Effector memory CD4-positive, alpha-beta T cell (primary cell): ENCODE measurements around the gene ZFYVE26.

Source experiments
- DNase-seq, 3 donors: peaks; one replicate each; pipeline ENCODE4 v3.0.0-alpha.2; 2020
- H3K27ac ChIP-seq: 2 replicates; pipeline ENCODE4 v1.7.0; 2013; ENCODE audit warnings: mild to moderate bottlenecking, low read length, moderate library complexity; ENCODE audit not compliant: insufficient read depth, poor library complexity, severe bottlenecking
- H3K27me3 ChIP-seq: replicated peaks from 2 replicates; pipeline ENCODE4 v1.7.0; 2013; ENCODE audit warnings: mild to moderate bottlenecking, low read length; ENCODE audit not compliant: insufficient read depth, control insufficient read depth, poor library complexity, severe bottlenecking
- H3K36me3 ChIP-seq: 2 replicates; pipeline ENCODE4 v1.7.0; 2013; ENCODE audit warnings: mild to moderate bottlenecking, low read length, moderate library complexity; ENCODE audit not compliant: control insufficient read depth, insufficient read depth
- H3K4me1 ChIP-seq: 2 replicates; pipeline ENCODE4 v1.7.0; 2013; ENCODE audit warnings: low read length, mild to moderate bottlenecking; ENCODE audit not compliant: control insufficient read depth, insufficient read depth, poor library complexity, severe bottlenecking
- H3K4me3 ChIP-seq: 2 replicates; pipeline ENCODE4 v1.7.0; 2013; ENCODE audit warnings: low read length, low read depth, mild to moderate bottlenecking; ENCODE audit not compliant: insufficient read depth, poor library complexity, severe bottlenecking
- H3K9me3 ChIP-seq: 2 replicates; pipeline ENCODE4 v1.7.0; 2013; ENCODE audit warnings: mild to moderate bottlenecking, low read length, moderate library complexity; ENCODE audit not compliant: control insufficient read depth

The ZFYVE26 gene

GRCh38 chr14:67778792-67779191 is 37.6 kb downstream of the ZFYVE26 start:
- no peak for DNase-seq
- H3K4me3 ChIP-seq, result no peak overlapping the region
- H3K36me3 ChIP-seq, result peaks cover 85% of the 10 kb centered on the region
- H3K27ac ChIP-seq, result no peak overlapping the region
- no peaks in the 10 kb centered on the region for H3K27me3 ChIP-seq
- no peaks in the 10 kb centered on the region for H3K9me3 ChIP-seq
- H3K4me1 ChIP-seq, result no peaks in the 10 kb centered on the region

- DNase-seq, result no peak
- no peak overlapping the region for H3K4me3 ChIP-seq
- H3K27me3 ChIP-seq, result no peaks in the 10 kb centered on the region
- no peak overlapping the region for H3K27ac ChIP-seq
- no peaks in the 10 kb centered on the region for H3K4me1 ChIP-seq
- no peaks in the 10 kb centered on the region for H3K9me3 ChIP-seq
- peaks cover 78% of the 10 kb centered on the region for H3K36me3 ChIP-seq
These were observed 39.6 kb downstream of the ZFYVE26 start for GRCh38 chr14:67776653-67777322.

GRCh38 chr14:67773844-67774377 is 42.5 kb downstream of the ZFYVE26 start:
- H3K4me1 ChIP-seq, result no peaks in the 10 kb centered on the region
- no peak overlapping the region for H3K4me3 ChIP-seq
- H3K36me3 ChIP-seq, result peaks cover 77% of the 10 kb centered on the region
- DNase-seq, result no peak
- no peak overlapping the region for H3K27ac ChIP-seq
- no peaks in the 10 kb centered on the region for H3K27me3 ChIP-seq
- H3K9me3 ChIP-seq, result no peaks in the 10 kb centered on the region

- Histone ChIP-seq H3K27me3 (no peaks in the 10 kb centered on the region), H3K36me3 (peaks cover 76% of the 10 kb centered on the region), H3K9me3 (no peaks in the 10 kb centered on the region), H3K4me3 (no peak overlapping the region), H3K4me1 (no peaks in the 10 kb centered on the region), H3K27ac (no peak overlapping the region)
- DNase-seq, result no peak
These were observed 48.2 kb downstream of the ZFYVE26 start for GRCh38 chr14:67768219-67768618.

- no peak for DNase-seq
- Histone ChIP-seq H3K27ac (no peak overlapping the region), H3K4me3 (no peak overlapping the region), H3K36me3 (peaks cover 77% of the 10 kb centered on the region), H3K9me3 (no peaks in the 10 kb centered on the region), H3K4me1 (no peaks in the 10 kb centered on the region), H3K27me3 (no peaks in the 10 kb centered on the region)
These were observed 50.2 kb downstream of the ZFYVE26 start for GRCh38 chr14:67766035-67766680.

- Histone ChIP-seq H3K27ac (no peak overlapping the region), H3K4me3 (no peak overlapping the region), H3K36me3 (peaks cover 80% of the 10 kb centered on the region), H3K27me3 (no peaks in the 10 kb centered on the region), H3K4me1 (no peaks in the 10 kb centered on the region), H3K9me3 (no peaks in the 10 kb centered on the region)
- DNase-seq, result no peak
These were observed 51.1 kb downstream of the ZFYVE26 start for GRCh38 chr14:67765192-67765834.

GRCh38 chr14:67764496-67764895 is 51.9 kb downstream of the ZFYVE26 start:
- H3K36me3 ChIP-seq, result peaks cover 81% of the 10 kb centered on the region
- H3K27me3 ChIP-seq, result no peaks in the 10 kb centered on the region
- no peak overlapping the region for H3K27ac ChIP-seq
- H3K4me3 ChIP-seq, result no peak overlapping the region
- H3K4me1 ChIP-seq, result no peaks in the 10 kb centered on the region
- DNase-seq, result no peak
- no peaks in the 10 kb centered on the region for H3K9me3 ChIP-seq

GRCh38 chr14:67763158-67763822 is 53.1 kb downstream of the ZFYVE26 start:
- no peaks in the 10 kb centered on the region for H3K4me1 ChIP-seq
- DNase-seq, result no peak
- H3K9me3 ChIP-seq, result no peaks in the 10 kb centered on the region
- H3K27me3 ChIP-seq, result no peaks in the 10 kb centered on the region
- peaks cover 71% of the 10 kb centered on the region for H3K36me3 ChIP-seq
- H3K27ac ChIP-seq, result no peak overlapping the region
- no peak overlapping the region for H3K4me3 ChIP-seq

- Histone ChIP-seq H3K27ac (no peak overlapping the region), H3K9me3 (no peaks in the 10 kb centered on the region), H3K4me1 (no peaks in the 10 kb centered on the region), H3K4me3 (no peak overlapping the region), H3K27me3 (no peaks in the 10 kb centered on the region), H3K36me3 (peaks cover 59% of the 10 kb centered on the region)
- no peak for DNase-seq
These were observed 54.3 kb downstream of the ZFYVE26 start for GRCh38 chr14:67762051-67762450.
